T-cell (primary cell): ENCODE data around the gene NOXO1. TPM values are rescaled to one million over a fixed set of nuclear protein-coding genes. Genes with fewer than 3 reads are reported as not detected.
A peak's percentile ranks its signal among the peaks of the same experiment; 100 is the strongest.

ENCODE experiments used
- ATAC-seq, 4 experiments: fragments of 200-7000 bp in 3 of 4; fragments of 150-1000 bp in 1 of 4; cut with Tn5 transposase; replicated peaks in 1 of 4; 1 replicate in 3 of 4; 2 replicates in 1 of 4; pipeline ENCODE4 v1.10.0; 2021; ENCODE audit warnings: moderate library complexity in 3 of 4, mild to moderate bottlenecking in 2 of 4, moderate number of reproducible peaks in 1 of 4
- CTCF ChIA-PET, 2 donors: fragments of 300-600 bp; sonication (Branson Sonifier 250); formaldehyde crosslinking; loops; one replicate each; lab custom pipeline; 2022; ENCODE audit warnings: antibody characterized with exemption in 2 of 2; lab: Charles Lee
- POLR2A ChIA-PET, 2 donors: fragments of 300-600 bp; sonication (Branson Sonifier 250); formaldehyde crosslinking; loops; one replicate each; lab custom pipeline; 2022; ENCODE audit warnings: antibody characterized with exemption in 2 of 2; lab: Charles Lee
- DNase-seq, 35 experiments: peaks; one replicate each; pipeline versions ENCODE4 v3.0.0 to v3.0.0-alpha.2; 2013 to 2023
- H3K27ac ChIP-seq: one replicate; pipeline ENCODE4 v1.5.1; 2013; ENCODE audit warnings: low read length
- H3K27me3 ChIP-seq, 2 experiments: replicated peaks in 1 of 2; 1 replicate in 1 of 2; 2 replicates in 1 of 2; pipeline versions ENCODE4 v1.6.1 to v1.7.0; 2013; ENCODE audit warnings: low read length in 1 of 2, mixed read lengths in 1 of 2; ENCODE audit not compliant: control insufficient read depth in 2 of 2, insufficient read depth in 2 of 2; ENCODE audit errors: extremely low read depth in 1 of 2
- H3K36me3 ChIP-seq, 2 donors: 1 replicate in 1 of 2; 2 replicates in 1 of 2; pipeline versions ENCODE4 v1.6.1 to v1.7.0; 2013; ENCODE audit warnings: low read length in 1 of 2; ENCODE audit not compliant: control insufficient read depth in 2 of 2, insufficient read depth in 1 of 2; ENCODE audit errors: extremely low read depth in 1 of 2
- H3K4me1 ChIP-seq, 2 experiments: 1 replicate in 1 of 2; 2 replicates in 1 of 2; pipeline versions ENCODE4 v1.6.1 to v1.7.0; 2013; ENCODE audit warnings: low read length in 2 of 2, mixed read lengths in 1 of 2; ENCODE audit not compliant: insufficient read depth in 2 of 2, control insufficient read depth in 1 of 2; ENCODE audit errors: extremely low read depth in 1 of 2
- H3K4me3 ChIP-seq, 2 donors: 1 replicate in 1 of 2; 2 replicates in 1 of 2; pipeline versions ENCODE4 v1.5.1 to v1.7.0; 2013; ENCODE audit warnings: mild to moderate bottlenecking in 2 of 2, low read length in 1 of 2, moderate library complexity in 1 of 2; ENCODE audit not compliant: control insufficient read depth in 1 of 2; ENCODE audit errors: extremely low read depth in 1 of 2
- H3K9me3 ChIP-seq: 2 replicates; pipeline ENCODE4 v1.7.0; 2013
- H3K27ac Mint-ChIP-seq, 2 donors: one replicate each; pipeline ENCODE4 v1.8.0; 2020 to 2021; ENCODE audit warnings: mild to moderate bottlenecking in 2 of 2, mixed read lengths in 2 of 2
- H3K27me3 Mint-ChIP-seq, 2 donors: one replicate each; pipeline ENCODE4 v1.8.0; 2021 to 2022; ENCODE audit warnings: mixed read lengths in 2 of 2
- H3K36me3 Mint-ChIP-seq: one replicate; pipeline ENCODE4 v1.8.0; 2021; ENCODE audit warnings: mixed read lengths
- H3K4me1 Mint-ChIP-seq, 3 donors: one replicate each; pipeline ENCODE4 v1.8.0; 2020 to 2022; ENCODE audit warnings: mixed read lengths in 3 of 3, mild to moderate bottlenecking in 1 of 3
- H3K4me3 Mint-ChIP-seq, 3 donors: one replicate each; pipeline ENCODE4 v1.8.0; 2020 to 2022; ENCODE audit warnings: mild to moderate bottlenecking in 3 of 3, mixed read lengths in 3 of 3, moderate library complexity in 3 of 3
- H3K9me3 Mint-ChIP-seq, 3 donors: one replicate each; pipeline ENCODE4 v1.8.0; 2020 to 2022; ENCODE audit warnings: mixed read lengths in 3 of 3
- WGBS: methylation state at CpG from one replicate; pipeline ENCODE4 v1.1.5; 2013; ENCODE audit warnings: missing lambda C conversion rate; ENCODE audit not compliant: insufficient coverage; 5-methylcytosine and 5-hydroxymethylcytosine counted together
- total RNA-seq, 35 experiments: library from RNA in 6 of 35; stranded (reverse) in 6 of 35; fragments of 120-200 nt in 1 of 35; gene quantifications; one replicate each; pipeline versions ENCODE4 v1.2.1 to v1.2.4 and lab custom pipeline; 2013 to 2026

NOXO1 gene
- total RNA-seq, 5 donors from 2014 or later (not counting 1 experiment from before 2014, with no cell fraction given) = 0.78 to 2.2 (median 1.3) TPM; not detected in 1

DNA sequence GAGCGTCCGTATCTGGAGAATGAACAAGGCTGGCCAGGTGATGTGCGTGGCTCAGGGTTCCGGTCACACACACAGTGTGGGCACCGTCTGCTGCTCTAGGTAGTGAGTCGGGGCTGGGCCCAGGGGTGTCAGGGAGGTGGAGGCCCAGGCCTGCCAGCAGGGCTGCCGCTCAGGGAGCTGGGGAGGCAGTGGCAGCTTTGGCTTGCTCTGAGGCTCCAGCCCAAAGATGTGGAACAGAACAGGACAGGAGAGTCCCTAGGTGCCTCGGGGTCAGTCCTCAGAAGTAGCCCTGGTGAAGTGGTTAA lies 5.1 kb downstream of the NOXO1 start:
- H3K4me3 Mint-ChIP-seq = peak overlapping the region in 1 of 3 donors; percentile 6
- H3K27ac Mint-ChIP-seq = no peak overlapping the region
- peaks cover 14 to 20% (median 18%) of the 10 kb centered on the region in 3 donors for H3K4me1 Mint-ChIP-seq
- POLR2A ChIA-PET = no interaction called here
- no peak overlapping the region for H3K27ac ChIP-seq
- H3K27me3 ChIP-seq = peaks cover 0 to 80% of the 10 kb centered on the region in 2 experiments
- peaks cover 2 to 37% of the 10 kb centered on the region in 2 experiments for H3K4me1 ChIP-seq
- no peak overlapping the region for H3K4me3 ChIP-seq
- no peaks in the 10 kb centered on the region for H3K9me3 Mint-ChIP-seq
- CTCF ChIA-PET = interaction anchor here in 1 of 2 donors (0.5 kb wide), 1 partner anchor 202 kb away, joined by 3 read pairs; no protein-coding TSS in a partner anchor
- H3K36me3 ChIP-seq = peaks cover 17 to 38% of the 10 kb centered on the region in 2 donors
- peaks cover 20% of the 10 kb centered on the region for H3K36me3 Mint-ChIP-seq
- H3K27me3 Mint-ChIP-seq = peaks cover 0 to 15% of the 10 kb centered on the region in 2 donors
- H3K9me3 ChIP-seq = no peaks in the 10 kb centered on the region
- 100% methylated on average over 8 of the region's 8 CpGs for WGBS
- DNase-seq (no peak), ATAC-seq (no peak)

DNA sequence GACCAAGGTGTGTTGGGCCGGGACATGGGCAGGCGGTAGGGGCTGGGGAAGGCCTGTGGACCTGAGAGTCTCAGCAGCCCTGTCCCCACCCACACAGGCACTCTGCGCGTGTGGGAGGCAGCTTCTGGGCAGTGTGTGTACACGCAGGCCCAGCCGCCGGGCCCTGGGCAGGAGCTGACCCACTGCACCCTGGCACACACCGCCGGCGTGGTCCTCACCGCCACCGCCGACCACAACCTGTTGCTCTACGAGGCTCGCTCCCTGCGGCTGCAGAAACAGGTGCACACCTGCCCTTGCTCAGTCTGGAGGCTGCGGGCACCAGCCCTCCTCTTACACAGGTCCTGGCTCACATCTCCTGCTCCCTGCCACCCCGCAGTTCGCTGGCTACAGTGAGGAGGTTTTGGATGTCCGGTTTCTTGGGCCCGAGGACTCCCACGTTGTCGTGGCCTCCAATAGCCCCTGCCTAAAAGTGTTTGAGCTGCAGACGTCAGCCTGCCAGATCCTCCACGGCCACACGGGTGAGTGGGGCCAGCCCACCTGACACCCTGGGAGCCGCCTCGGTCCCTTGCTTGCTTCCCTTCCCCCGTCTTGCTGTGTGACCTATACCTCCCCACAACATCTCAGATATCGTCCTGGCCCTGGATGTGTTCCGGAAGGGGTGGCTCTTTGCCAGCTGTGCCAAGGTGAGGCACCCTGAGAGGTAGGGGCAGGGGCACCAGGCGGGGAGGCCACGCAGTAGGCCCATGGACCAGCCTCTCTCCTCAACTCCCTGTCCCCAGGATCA lies 5.6 kb downstream of the NOXO1 start:
- no peak overlapping the region for H3K27ac Mint-ChIP-seq
- H3K36me3 Mint-ChIP-seq = peaks cover 20% of the 10 kb centered on the region
- Histone ChIP-seq H3K27ac (no peak overlapping the region), H3K9me3 (no peaks in the 10 kb centered on the region), H3K36me3 (peaks cover 17 to 38% of the 10 kb centered on the region in 2 donors), H3K4me1 (peaks cover 2 to 42% of the 10 kb centered on the region in 2 experiments), H3K27me3 (peaks cover 0 to 74% of the 10 kb centered on the region in 2 experiments), H3K4me3 (no peak overlapping the region)
- no peak for DNase-seq
- POLR2A ChIA-PET = no interaction called here
- peaks cover 18 to 24% (median 23%) of the 10 kb centered on the region in 3 donors for H3K4me1 Mint-ChIP-seq
- CTCF ChIA-PET = interaction anchor here in 1 of 2 donors (0.5 kb wide), 1 partner anchor 202 kb away, joined by 3 read pairs; no protein-coding TSS in a partner anchor
- ATAC-seq = no peak
- no peaks in the 10 kb centered on the region for H3K9me3 Mint-ChIP-seq
- H3K4me3 Mint-ChIP-seq = peak overlapping the region in 1 of 3 donors; percentile 6
- H3K27me3 Mint-ChIP-seq = peaks cover 0 to 9% of the 10 kb centered on the region in 2 donors
- WGBS = 97% methylated on average over 18 of the region's 33 CpGs

DNA sequence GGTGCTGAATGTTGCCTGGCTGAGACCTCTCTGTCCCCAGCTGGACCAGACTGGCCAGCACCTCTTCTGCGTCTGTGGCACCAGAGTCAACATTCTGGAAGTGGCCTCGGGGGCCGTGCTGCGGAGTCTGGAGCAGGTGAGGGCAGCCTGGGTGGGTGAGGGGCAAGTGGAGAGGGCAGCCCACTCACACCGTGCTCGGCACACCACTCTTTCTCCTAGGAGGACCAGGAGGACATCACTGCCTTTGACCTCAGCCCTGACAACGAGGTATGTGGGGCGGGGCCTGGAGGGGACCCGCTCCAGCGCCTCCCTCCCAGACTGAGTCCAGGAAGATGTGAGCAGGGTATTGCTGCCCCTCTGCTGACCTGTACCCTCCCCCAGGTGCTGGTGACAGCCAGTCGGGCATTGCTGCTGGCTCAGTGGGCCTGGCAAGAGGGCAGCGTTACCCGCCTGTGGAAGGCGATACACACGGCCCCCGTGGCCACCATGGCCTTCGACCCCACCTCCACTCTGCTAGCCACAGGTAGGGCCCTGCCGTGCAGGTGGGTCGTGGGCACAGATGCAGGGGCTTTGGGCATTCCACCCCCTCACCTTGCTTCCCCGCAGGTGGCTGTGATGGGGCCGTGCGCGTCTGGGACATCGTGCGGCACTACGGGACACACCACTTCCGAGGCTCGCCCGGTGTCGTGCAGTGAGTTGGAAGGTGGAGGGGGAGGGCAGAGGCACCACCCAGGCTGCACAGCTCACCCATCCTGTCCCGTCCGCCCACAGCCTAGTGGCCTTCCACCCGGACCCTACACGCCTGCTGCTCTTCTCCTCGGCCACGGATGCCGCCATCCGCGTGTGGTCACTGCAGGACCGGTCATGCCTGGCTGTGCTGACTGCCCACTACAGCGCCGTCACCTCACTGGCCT lies 6.9 kb downstream of the NOXO1 start:
- Mint-ChIP-seq H3K36me3 (peaks cover 20% of the 10 kb centered on the region), H3K9me3 (no peaks in the 10 kb centered on the region), H3K27ac (no peak overlapping the region), H3K4me1 (peaks cover 18 to 23% (median 21%) of the 10 kb centered on the region in 3 donors), H3K4me3 (peak overlapping the region; percentile 28 to 99 (median 41)), H3K27me3 (peaks cover 0 to 4% of the 10 kb centered on the region in 2 donors)
- ATAC-seq = no peak
- DNase-seq = no peak
- Histone ChIP-seq H3K4me3 (no peak overlapping the region), H3K9me3 (no peaks in the 10 kb centered on the region), H3K27ac (no peak overlapping the region), H3K27me3 (peaks cover 0 to 62% of the 10 kb centered on the region in 2 experiments), H3K4me1 (peaks cover 2 to 34% of the 10 kb centered on the region in 2 experiments), H3K36me3 (peaks cover 17 to 38% of the 10 kb centered on the region in 2 donors)
- POLR2A ChIA-PET = no interaction called here
- CTCF ChIA-PET = no interaction called here
- 94% methylated on average over 27 of the region's 42 CpGs for WGBS

DNA sequence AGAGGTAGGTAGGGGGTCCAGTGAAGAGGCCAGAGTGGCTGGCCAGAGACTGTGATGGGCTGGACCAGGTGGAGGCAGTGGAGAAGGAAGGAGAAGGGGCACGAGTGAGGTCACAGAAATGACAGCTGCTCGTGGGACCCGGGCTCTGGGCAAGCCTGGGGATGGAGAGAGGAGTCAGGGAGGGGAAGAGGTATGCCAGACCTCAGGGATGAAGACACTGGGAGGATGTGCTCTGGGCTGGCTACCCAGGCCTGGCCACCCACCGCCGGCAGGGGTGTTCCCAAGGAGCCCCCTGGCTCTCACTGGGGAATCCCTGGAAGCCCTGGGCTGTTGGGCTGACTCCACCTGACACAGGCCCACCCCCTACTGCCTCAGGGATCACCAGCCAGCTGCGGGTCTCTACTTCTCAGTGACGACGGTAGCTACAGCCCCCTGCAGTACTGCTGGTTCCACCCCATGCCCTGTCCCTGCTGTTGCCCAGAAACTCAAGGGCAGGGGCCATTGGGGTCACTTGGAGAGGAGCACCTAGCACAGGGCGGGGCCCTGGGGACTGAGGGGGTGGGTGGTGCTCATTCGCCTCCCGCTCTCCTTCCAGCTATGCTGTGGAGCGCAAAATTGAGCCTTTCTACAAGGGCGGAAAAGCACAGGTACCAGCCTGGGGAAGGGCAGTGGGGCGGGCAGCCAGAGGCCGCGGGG lies 7.7 kb downstream of the NOXO1 start:
- CTCF ChIA-PET = no interaction called here
- Mint-ChIP-seq H3K36me3 (peaks cover 20% of the 10 kb centered on the region), H3K4me1 (peaks cover 18 to 23% (median 21%) of the 10 kb centered on the region in 3 donors), H3K27me3 (peaks cover 0 to 4% of the 10 kb centered on the region in 2 donors), H3K27ac (no peak overlapping the region), H3K4me3 (peak overlapping the region in 2 of 3 donors; percentile 28 to 99), H3K9me3 (no peaks in the 10 kb centered on the region)
- peaks cover 0 to 58% of the 10 kb centered on the region in 2 experiments for H3K27me3 ChIP-seq
- H3K4me3 ChIP-seq = no peak overlapping the region
- POLR2A ChIA-PET = no interaction called here
- ATAC-seq = no peak
- WGBS = 87% methylated on average over 13 of the region's 16 CpGs
- no peak for DNase-seq
- H3K9me3 ChIP-seq = no peaks in the 10 kb centered on the region
- no peak overlapping the region for H3K27ac ChIP-seq
- peaks cover 2 to 32% of the 10 kb centered on the region in 2 experiments for H3K4me1 ChIP-seq
- H3K36me3 ChIP-seq = peaks cover 17 to 38% of the 10 kb centered on the region in 2 donors

DNA sequence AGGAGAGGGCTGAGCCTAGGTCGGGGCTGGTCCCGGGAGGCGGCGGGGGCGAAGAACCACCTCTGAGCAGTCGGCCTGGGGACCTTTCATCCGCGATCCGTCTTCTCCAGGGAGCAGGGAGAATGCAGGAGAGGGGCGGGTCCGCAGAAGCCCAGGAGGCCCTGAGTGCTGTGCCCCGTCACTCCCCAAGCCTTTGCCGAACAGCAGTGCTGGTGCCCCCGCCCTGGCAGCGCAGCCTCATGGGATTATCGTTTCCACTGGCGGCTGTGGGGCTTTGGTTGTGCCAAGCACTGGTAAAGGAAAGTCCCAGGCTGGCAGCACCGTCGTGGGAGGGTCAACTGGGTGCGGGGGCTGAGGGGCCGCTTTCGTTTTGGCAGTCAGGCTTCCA lies 8.8 kb downstream of the NOXO1 start:
- H3K36me3 ChIP-seq = peaks cover 13 to 32% of the 10 kb centered on the region in 2 donors
- no peaks in the 10 kb centered on the region for H3K9me3 ChIP-seq
- peak overlapping the region; percentile 72 to 73 for H3K4me3 ChIP-seq
- peaks cover 0 to 47% of the 10 kb centered on the region in 2 experiments for H3K27me3 ChIP-seq
- ATAC-seq (no peak), DNase-seq (no peak)
- Mint-ChIP-seq H3K4me1 (peaks cover 18 to 23% (median 21%) of the 10 kb centered on the region in 3 donors), H3K27ac (no peak overlapping the region), H3K36me3 (peaks cover 18% of the 10 kb centered on the region), H3K27me3 (peaks cover 0 to 4% of the 10 kb centered on the region in 2 donors), H3K4me3 (peak overlapping the region; percentile 92 to 99 (median 95)), H3K9me3 (no peaks in the 10 kb centered on the region)
- POLR2A ChIA-PET = no interaction called here
- CTCF ChIA-PET = no interaction called here
- 1% methylated on average over 22 of the region's 22 CpGs for WGBS
- peaks cover 2 to 32% of the 10 kb centered on the region in 2 experiments for H3K4me1 ChIP-seq
- no peak overlapping the region for H3K27ac ChIP-seq
